ENCODE measurements around the gene ADORA3. TPM values are rescaled to one million over a fixed set of nuclear protein-coding genes. Genes with fewer than 3 reads are reported as not detected.
A peak's percentile ranks its signal among the peaks of the same experiment; 100 is the strongest.

Gene ADORA3
- total RNA-seq, 4 donors from 2014 or later, result 4.9 to 13.3 (median 5.1) TPM

- intact Hi-C loops (cut with DNase I), result no loop called here
- DNase-seq (ENCODE audit: extremely low spot score), result no peak
- Histone ChIP-seq H3K9me3 (no peaks in the 10 kb centered on the region), H3K27ac (replicated peaks in 1 of 4) (no peak overlapping the region), H3K27me3 (no peaks in the 10 kb centered on the region), H3K36me3 (no peaks in the 10 kb centered on the region), H3K4me3 (no peak overlapping the region), H3K4me1 (peaks cover 17 to 27% (median 22%) of the 10 kb centered on the region in 4 donors)
- TF ChIP-seq POLR2AphosphoS5 (IDR thresholded peaks at IDR 0.05), result no peak
- TF ChIP-seq, protein P1, sequence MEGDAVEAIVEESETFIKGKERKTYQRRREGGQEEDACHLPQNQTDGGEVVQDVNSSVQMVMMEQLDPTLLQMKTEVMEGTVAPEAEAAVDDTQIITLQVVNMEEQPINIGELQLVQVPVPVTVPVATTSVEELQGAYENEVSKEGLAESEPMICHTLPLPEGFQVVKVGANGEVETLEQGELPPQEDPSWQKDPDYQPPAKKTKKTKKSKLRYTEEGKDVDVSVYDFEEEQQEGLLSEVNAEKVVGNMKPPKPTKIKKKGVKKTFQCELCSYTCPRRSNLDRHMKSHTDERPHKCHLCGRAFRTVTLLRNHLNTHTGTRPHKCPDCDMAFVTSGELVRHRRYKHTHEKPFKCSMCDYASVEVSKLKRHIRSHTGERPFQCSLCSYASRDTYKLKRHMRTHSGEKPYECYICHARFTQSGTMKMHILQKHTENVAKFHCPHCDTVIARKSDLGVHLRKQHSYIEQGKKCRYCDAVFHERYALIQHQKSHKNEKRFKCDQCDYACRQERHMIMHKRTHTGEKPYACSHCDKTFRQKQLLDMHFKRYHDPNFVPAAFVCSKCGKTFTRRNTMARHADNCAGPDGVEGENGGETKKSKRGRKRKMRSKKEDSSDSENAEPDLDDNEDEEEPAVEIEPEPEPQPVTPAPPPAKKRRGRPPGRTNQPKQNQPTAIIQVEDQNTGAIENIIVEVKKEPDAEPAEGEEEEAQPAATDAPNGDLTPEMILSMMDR (IDR thresholded peaks at IDR 0.05), result no peak
- no peak for TF ChIP-seq POLR2A (IDR thresholded peaks at IDR 0.05; ENCODE audit: low read depth)
- 97% methylated on average over 3 of the region's 3 CpGs for WGBS
These were observed 16.6 kb upstream of the ADORA3 start for GRCh38 chr1:111520053-111520452.

DNA sequence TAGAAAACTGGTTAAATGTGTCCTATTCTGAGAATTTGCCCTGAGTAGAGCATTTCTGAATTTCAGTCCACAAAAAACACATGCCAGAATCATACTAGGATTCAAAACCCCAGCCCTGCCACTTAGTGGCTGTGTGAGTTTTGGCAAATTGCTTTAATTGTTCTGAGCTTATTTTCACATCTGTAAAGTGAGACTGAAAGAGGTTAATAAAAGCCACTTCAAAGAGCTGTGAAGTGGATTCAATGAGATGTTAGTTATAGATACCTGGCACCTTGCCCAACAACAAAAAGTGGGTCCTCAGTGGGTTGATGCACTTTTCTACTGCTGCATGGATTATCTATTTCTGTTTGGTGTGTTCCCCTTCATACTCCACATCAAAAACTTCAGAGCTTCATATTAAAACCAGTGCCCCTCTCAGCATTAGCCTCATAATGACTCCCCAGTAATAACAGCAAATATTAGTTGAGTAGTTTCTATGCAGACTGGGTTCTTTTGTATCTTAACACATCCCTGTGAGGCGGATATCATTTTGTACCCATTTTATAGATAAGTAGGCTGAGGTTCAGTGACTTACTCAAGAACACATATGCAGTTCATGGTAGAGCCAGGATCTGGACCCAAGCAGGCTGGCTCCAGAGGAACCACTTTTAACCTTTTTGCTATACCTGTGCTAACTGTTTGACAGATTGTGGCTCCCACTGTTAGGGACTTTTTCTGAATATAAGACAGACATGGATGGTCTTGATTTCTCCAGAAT lies 14.2 kb upstream of the ADORA3 start:
- Histone ChIP-seq H3K4me1 (peaks cover 23 to 51% (median 45%) of the 10 kb centered on the region in 4 donors), H3K27ac (replicated peaks in 1 of 4) (peak overlapping the region in 1 of 4 donors; percentile 95), H3K27me3 (no peaks in the 10 kb centered on the region), H3K9me3 (no peaks in the 10 kb centered on the region), H3K36me3 (no peaks in the 10 kb centered on the region), H3K4me3 (no peak overlapping the region)
- intact Hi-C loops (cut with DNase I), result no loop called here
- 100% methylated on average over 1 of the region's 1 CpG for WGBS
- TF ChIP-seq, protein P1 (IDR thresholded peaks at IDR 0.05), result no peak
- no peak for TF ChIP-seq POLR2A (IDR thresholded peaks at IDR 0.05; ENCODE audit: low read depth)
- TF ChIP-seq EP300 (IDR thresholded peaks at IDR 0.05), result no peak
- TF ChIP-seq POLR2AphosphoS5 (IDR thresholded peaks at IDR 0.05), result no peak
- no peak for DNase-seq (ENCODE audit: extremely low spot score)

GRCh38 chr1:111516005-111516535 lies 12.6 kb upstream of the ADORA3 start:
- DNase-seq (ENCODE audit: extremely low spot score), result no peak
- intact Hi-C loops (cut with DNase I), result no loop called here
- WGBS, result 15% methylated on average over 9 of the region's 13 CpGs
- Histone ChIP-seq H3K27ac (replicated peaks in 1 of 4) (peak overlapping the region; percentile 83 to 95 (median 88)), H3K4me3 (peak overlapping the region; percentile 46 to 53 (median 50)), H3K4me1 (peaks cover 26 to 67% (median 53%) of the 10 kb centered on the region in 4 donors), H3K36me3 (no peaks in the 10 kb centered on the region), H3K27me3 (no peaks in the 10 kb centered on the region), H3K9me3 (no peaks in the 10 kb centered on the region)
- no peak for TF ChIP-seq POLR2A (IDR thresholded peaks at IDR 0.05; ENCODE audit: low read depth)
- peak; percentile 40 to 43 for TF ChIP-seq POLR2AphosphoS5 (IDR thresholded peaks at IDR 0.05)
- TF ChIP-seq, protein P1 (IDR thresholded peaks at IDR 0.05), result peak in 2 of 3 experiments; percentile 27 to 33
- no peak for TF ChIP-seq EP300 (IDR thresholded peaks at IDR 0.05)

DNA sequence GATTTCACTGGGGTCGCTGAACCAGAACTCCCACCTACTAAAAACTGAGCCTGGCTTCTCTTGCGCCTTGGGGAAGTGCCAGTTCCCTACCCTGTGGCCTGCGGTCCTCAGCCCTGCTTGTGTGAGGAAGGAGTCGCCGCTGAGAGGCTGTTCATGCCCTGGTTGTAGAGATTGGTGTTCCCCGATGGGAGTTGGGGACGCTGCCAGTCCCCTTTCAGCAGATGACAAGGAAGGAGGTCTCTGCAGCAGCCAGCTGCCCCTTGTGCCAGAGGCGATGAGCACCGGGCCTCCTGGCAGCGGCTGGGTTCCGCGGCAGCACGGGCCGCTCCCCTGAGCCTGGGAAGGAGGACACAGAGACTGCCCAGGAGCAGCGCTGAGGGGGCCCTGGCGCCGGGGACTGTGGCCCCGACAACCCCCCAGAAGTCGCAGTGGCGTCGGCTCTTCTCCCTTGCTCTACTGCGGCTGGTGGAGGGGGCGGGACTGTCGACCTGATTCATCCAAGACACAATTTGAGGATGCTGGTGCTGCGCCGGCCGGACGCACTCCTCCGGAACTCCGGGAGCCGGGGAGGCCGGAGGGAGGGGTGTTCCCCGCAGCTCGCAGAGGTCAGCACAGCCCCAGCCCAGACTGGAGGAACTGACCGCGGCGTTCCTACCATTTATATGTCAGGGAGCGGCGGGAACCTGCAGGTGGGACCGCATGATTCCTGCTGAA lies 12.0 kb upstream of the ADORA3 start:
- Histone ChIP-seq H3K9me3 (no peaks in the 10 kb centered on the region), H3K4me1 (peaks cover 32 to 73% (median 59%) of the 10 kb centered on the region in 4 donors), H3K36me3 (no peaks in the 10 kb centered on the region), H3K27ac (replicated peaks in 1 of 4) (peak overlapping the region; percentile 83 to 95 (median 88)), H3K27me3 (no peaks in the 10 kb centered on the region), H3K4me3 (peak overlapping the region; percentile 46 to 53 (median 50))
- TF ChIP-seq POLR2AphosphoS5 (IDR thresholded peaks at IDR 0.05) (peak in 1 of 2 donors; percentile 42), EP300 (IDR thresholded peaks at IDR 0.05) (no peak)
- no peak for DNase-seq (ENCODE audit: extremely low spot score)
- WGBS, result 28% methylated on average over 15 of the region's 40 CpGs
- intact Hi-C loops (cut with DNase I), result no loop called here
